Measurements from ENCODE around the gene RNF126.
"Not testable (repeated sequence)": the region's sequence is repeated elsewhere in the genome, so short reads cannot be mapped to it uniquely, and the experiment has no call there.

Gene RNF126

GRCh38 chr19:610071-610800 lies 52.8 kb downstream of the RNF126 start:
- H3K4me1 Mint-ChIP-seq: peaks cover 19% of the 10 kb centered on the region
- peaks cover 13% of the 10 kb centered on the region for H3K36me3 Mint-ChIP-seq
- ATAC-seq: peak; percentile 59
- peaks cover 9% of the 10 kb centered on the region for H3K27me3 Mint-ChIP-seq
- peak overlapping the region; percentile 76 for H3K27ac Mint-ChIP-seq
- H3K4me3 Mint-ChIP-seq: peak overlapping the region; percentile 78
- H3K9me3 Mint-ChIP-seq: no peaks in the 10 kb centered on the region

GRCh38 chr19:609004-609346 lies 54.0 kb downstream of the RNF126 start:
- H3K4me3 Mint-ChIP-seq: no peak overlapping the region

GRCh38 chr19:608155-609003 lies 54.6 kb downstream of the RNF126 start:
- no peak overlapping the region for H3K27ac Mint-ChIP-seq
- H3K4me1 Mint-ChIP-seq: peaks cover 19% of the 10 kb centered on the region
- no peak overlapping the region for H3K4me3 Mint-ChIP-seq
- H3K27me3 Mint-ChIP-seq: no peaks in the 10 kb centered on the region
- no peak for ATAC-seq
- peaks cover 5% of the 10 kb centered on the region for H3K36me3 Mint-ChIP-seq
- H3K9me3 Mint-ChIP-seq: peaks cover 4% of the 10 kb centered on the region

More at GRCh38 chr19:609004-609346, 54.0 kb downstream of the RNF126 start:
- peaks cover 1% of the 10 kb centered on the region for H3K27me3 Mint-ChIP-seq
- H3K9me3 Mint-ChIP-seq: peaks cover 4% of the 10 kb centered on the region
- peaks cover 19% of the 10 kb centered on the region for H3K4me1 Mint-ChIP-seq
- no peak for ATAC-seq
- peaks cover 5% of the 10 kb centered on the region for H3K36me3 Mint-ChIP-seq
- H3K27ac Mint-ChIP-seq: no peak overlapping the region

GRCh38 chr19:607301-608154 lies 55.5 kb downstream of the RNF126 start:
- no peaks in the 10 kb centered on the region for H3K27me3 Mint-ChIP-seq
- H3K9me3 Mint-ChIP-seq: peaks cover 6% of the 10 kb centered on the region
- H3K36me3 Mint-ChIP-seq: no peaks in the 10 kb centered on the region
- ATAC-seq: no peak
- no peak overlapping the region for H3K27ac Mint-ChIP-seq
- peaks cover 19% of the 10 kb centered on the region for H3K4me1 Mint-ChIP-seq
- no peak overlapping the region for H3K4me3 Mint-ChIP-seq

GRCh38 chr19:605061-605971 lies 57.7 kb downstream of the RNF126 start:
- not testable (repeated sequence) for H3K4me3 Mint-ChIP-seq, H3K27me3 Mint-ChIP-seq, H3K27ac Mint-ChIP-seq, H3K4me1 Mint-ChIP-seq, H3K36me3 Mint-ChIP-seq
- peaks cover 15% of the 10 kb centered on the region for H3K9me3 Mint-ChIP-seq
- peak; percentile 14 for ATAC-seq

- Mint-ChIP-seq H3K27ac (no peak overlapping the region), H3K4me1 (no peaks in the 10 kb centered on the region), H3K27me3 (no peaks in the 10 kb centered on the region), H3K36me3 (no peaks in the 10 kb centered on the region), H3K9me3 (peaks cover 15% of the 10 kb centered on the region), H3K4me3 (no peak overlapping the region)
- ATAC-seq: peak; percentile 70
Observed at GRCh38 chr19:604355-604754, 58.7 kb downstream of the RNF126 start.

- not testable (repeated sequence) for H3K4me3 Mint-ChIP-seq, H3K27me3 Mint-ChIP-seq, H3K36me3 Mint-ChIP-seq, ATAC-seq, H3K27ac Mint-ChIP-seq, H3K4me1 Mint-ChIP-seq
- peaks cover 15% of the 10 kb centered on the region for H3K9me3 Mint-ChIP-seq
Observed at GRCh38 chr19:603779-604178, 59.2 kb downstream of the RNF126 start.

GRCh38 chr19:603302-603639 lies 59.7 kb downstream of the RNF126 start:
- H3K4me3 Mint-ChIP-seq: not testable (repeated sequence)

GRCh38 chr19:602391-603301 lies 60.4 kb downstream of the RNF126 start:
- Mint-ChIP-seq H3K4me1 (no peaks in the 10 kb centered on the region), H3K27ac (no peak overlapping the region), H3K27me3 (no peaks in the 10 kb centered on the region), H3K9me3 (peaks cover 15% of the 10 kb centered on the region), H3K4me3 (no peak overlapping the region), H3K36me3 (no peaks in the 10 kb centered on the region)
- peak; percentile 22 for ATAC-seq

More at GRCh38 chr19:603302-603639, 59.7 kb downstream of the RNF126 start:
- H3K4me1 Mint-ChIP-seq, H3K27ac Mint-ChIP-seq, H3K27me3 Mint-ChIP-seq, H3K36me3 Mint-ChIP-seq: not testable (repeated sequence)
- peak; percentile 24 for ATAC-seq
- peaks cover 15% of the 10 kb centered on the region for H3K9me3 Mint-ChIP-seq

GRCh38 chr19:601790-602189 lies 61.2 kb downstream of the RNF126 start:
- no peak for ATAC-seq
- Mint-ChIP-seq H3K4me3 (no peak overlapping the region), H3K27me3 (no peaks in the 10 kb centered on the region), H3K36me3 (no peaks in the 10 kb centered on the region), H3K9me3 (peaks cover 15% of the 10 kb centered on the region), H3K4me1 (no peaks in the 10 kb centered on the region), H3K27ac (no peak overlapping the region)

- H3K4me3 Mint-ChIP-seq: no peak overlapping the region
- no peak for ATAC-seq
- H3K27me3 Mint-ChIP-seq: no peaks in the 10 kb centered on the region
- H3K9me3 Mint-ChIP-seq: peaks cover 15% of the 10 kb centered on the region
- no peak overlapping the region for H3K27ac Mint-ChIP-seq
- no peaks in the 10 kb centered on the region for H3K36me3 Mint-ChIP-seq
- no peaks in the 10 kb centered on the region for H3K4me1 Mint-ChIP-seq
Observed at GRCh38 chr19:601310-601709, 61.7 kb downstream of the RNF126 start.

All from stimulated activated memory B cell treated with anti-CD40 and anti-IgM and Interleukin-4, amounts not matched to agents 10 μg/mL and 1 μg/mL and 100 μg/mL, for 72 hours (primary cell).